Activated CD4-positive, alpha-beta T cell treated with anti-CD3 and anti-CD28 coated beads, Interleukin-2, amount 50 U/mL, for 1 hour (primary cell): ENCODE data around the gene ARID2.

Source experiments
- DNase-seq: peaks from one replicate; pipeline ENCODE4 v3.0.0-alpha.2; 2020

ARID2 gene

GRCh38 chr12:45725631-45726602 lies 3.6 kb upstream of the ARID2 start:
- DNase-seq, result no peak

- DNase-seq, result no peak
Measured at GRCh38 chr12:45726603-45727300, 2.8 kb upstream of the ARID2 start.

GRCh38 chr12:45727301-45727979 lies 2.1 kb upstream of the ARID2 start:
- DNase-seq, result peak; percentile 83

DNA sequence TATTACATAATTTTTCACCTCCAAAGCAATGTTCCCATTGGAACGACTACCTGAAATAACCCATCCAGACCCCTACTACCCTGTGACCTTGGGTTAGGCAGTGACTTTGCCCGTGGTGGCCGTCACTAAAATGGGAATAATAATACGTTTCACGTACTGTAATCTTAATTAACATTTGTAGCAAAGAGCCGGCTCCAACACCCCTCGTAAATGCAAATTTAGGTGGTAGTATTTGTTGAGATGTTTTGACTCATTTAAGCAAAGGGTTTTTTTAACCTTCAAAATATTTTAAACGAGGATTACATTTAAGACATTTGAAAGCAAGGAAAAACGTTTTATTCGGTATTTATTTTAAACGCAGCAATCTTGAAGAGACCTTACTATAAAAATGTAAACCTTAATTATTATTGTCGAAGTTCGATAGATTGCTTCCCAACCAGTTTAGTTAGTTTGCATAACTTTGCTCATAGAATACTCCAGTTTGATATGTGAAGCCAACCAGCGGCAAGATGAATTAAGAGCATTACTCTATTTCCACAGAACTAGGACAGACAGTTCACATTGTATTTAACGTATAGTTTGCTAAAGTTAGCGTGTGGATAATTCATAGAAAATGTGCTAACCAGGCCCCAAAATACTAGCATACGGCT lies 1.4 kb upstream of the ARID2 start:
- DNase-seq, result no peak

DNA sequence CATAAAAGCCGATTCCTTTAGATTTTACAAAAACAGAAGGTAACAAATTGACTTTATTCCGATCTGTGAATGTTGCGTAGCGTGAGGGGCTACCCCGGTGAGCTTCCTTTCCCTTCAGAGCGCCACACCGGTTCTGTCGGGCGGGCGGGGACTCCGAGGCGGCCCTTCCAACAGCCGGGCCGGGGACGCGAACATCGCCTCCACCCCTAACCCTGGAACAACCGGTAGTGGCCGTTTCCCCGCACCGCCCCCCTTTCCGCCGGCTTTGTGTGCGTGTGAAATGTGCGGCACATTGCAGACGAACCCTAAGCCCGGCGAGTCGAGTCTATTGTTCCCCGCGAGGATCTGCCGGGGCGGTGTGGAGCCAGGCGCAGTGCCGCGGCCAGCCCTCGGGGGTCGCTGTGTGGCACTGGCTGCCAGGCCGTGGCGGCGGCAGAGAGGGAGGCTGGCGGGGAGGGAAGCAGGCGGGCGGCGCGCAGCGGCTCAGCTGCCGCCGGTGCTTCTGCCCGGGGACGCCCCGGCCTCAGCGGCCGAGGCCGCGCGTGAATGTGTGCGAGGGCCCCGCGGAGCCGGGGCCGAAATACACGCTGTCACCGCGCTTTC lies 775 bp upstream of the ARID2 start:
- DNase-seq, result peak; percentile 96

DNA sequence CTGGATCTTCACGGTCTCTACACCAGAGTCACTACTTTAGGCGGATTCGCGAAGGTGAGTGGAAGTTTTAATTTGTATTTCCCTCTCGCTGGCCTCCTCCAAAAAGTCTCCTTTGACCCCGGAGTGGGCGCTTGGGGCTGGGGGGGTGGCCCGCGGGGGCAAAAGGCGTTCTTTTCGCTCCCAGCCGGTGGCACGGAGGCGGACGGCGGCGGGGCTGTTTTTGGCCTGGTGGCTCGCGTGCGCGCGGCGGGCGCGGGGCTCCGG lies 510 bp downstream of the ARID2 start:
- no peak for DNase-seq

DNA sequence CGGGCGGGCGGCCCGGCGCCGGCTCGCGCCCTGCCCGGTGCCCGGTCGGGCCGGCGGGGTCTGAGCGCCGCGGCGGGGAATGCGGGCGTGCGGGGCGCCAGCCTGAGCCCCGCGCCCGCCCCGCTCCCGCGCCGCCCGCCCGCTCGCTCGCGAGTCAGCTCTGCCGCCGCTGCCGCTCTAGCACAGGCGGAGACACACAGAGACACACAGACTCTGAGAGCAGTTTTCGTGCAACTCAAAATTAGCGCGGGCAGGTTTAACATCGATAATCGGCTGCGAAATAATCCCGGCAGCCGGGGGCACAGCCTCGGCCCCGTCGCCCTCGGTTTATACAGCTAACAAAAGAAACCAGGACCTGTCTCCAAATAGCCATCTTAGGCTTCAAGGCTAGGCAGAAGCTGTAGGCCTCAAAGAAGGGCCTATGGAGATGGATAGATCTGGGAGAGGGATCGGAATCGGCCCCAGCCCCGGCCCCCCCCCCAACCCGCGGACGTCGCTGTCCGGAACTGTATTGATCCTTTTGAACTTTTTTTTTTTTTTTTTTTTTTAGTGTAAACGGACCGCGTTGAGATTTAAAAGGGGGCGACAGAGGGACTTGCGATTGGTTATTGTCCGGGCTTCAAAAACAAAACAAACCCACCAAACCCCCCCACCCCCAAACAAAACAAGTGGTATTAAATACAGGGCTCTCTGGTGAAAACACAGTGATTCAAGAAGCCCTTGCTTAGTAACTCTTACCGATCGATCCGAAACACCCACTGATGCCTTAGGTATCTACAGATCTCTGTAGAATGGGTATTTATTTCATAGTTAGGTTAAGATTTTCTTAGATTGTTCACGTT lies 1.1 kb downstream of the ARID2 start:
- peak; percentile 58 for DNase-seq

- no peak for DNase-seq
Measured at GRCh38 chr12:45731190-45731775, 1.8 kb downstream of the ARID2 start.

- no peak for DNase-seq
Measured at GRCh38 chr12:45732250-45732649, 2.7 kb downstream of the ARID2 start.

DNA sequence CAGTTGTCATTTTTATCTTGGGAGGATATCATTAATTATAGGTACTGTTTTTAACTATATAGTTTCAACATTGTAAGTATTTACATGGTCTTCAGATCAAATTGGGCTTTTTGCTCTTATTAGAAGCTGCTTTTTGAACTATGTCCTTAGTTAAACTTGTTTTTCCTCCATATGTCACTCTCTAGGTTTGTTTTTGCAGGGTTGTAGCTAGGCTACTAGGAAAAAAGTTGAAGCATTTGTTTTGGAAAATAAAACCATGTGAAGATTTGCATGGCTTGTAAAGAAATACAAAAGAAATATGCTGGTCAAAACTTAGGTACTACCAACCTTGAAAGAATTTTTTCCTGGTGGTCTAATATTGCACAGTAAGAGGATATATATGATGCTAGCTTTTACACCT lies 3.4 kb downstream of the ARID2 start:
- DNase-seq, result no peak

DNA sequence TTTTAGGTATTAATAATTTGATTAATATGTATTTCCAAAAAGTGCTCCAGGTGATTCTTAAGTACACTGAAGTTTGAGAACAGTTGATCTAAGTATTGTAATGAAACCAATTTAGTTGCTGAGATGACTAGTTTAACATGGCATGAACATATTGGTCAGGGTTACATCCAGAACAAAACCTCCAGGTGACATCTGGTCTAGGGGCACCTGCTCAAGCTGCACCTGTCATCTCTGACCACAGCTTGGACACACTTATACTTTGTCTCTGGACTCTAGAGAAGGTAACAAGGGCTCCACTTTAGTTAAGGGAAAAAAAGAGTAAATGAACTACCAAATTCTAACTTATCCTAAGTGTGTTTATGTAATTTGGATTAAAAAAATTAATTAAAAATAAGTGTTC lies 8.1 kb downstream of the ARID2 start:
- DNase-seq, result no peak

DNA sequence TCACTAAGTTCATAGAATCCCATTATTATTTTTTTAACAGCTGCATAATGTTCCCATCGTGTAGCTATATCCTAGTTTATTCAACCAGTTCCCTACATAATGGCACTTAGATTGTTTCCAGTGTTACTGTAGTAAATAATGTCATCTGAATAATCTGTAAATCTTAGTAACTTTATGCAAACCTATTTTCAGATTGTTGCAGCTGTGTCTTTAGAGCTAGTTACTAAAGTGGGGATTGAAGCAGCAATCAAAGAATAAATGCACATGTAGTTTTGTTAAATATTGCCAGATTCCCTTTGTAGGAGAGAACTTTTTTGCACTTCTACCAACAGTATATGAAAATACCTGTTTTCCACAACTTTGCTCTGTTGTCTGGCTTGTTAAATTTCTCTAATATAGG lies 13.1 kb downstream of the ARID2 start:
- no peak for DNase-seq

DNA sequence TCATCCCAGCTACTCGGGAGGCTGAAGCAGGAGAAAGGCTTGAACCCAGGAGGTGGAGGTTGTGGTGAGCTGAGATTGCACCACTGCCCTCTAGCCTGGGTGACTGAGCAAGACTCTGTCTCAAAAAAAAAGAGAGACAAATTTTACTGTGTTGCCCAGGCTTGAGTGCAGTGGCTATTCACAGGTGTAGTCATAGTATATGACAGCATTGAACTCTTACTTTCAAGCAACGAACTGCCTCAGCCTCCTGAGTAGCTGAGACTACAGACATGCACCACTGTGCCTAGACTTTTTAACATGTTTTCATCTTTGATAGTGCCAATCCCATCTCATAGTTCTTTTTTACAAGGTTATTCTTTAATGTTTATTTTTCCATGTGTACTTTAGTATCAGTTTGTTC lies 13.7 kb downstream of the ARID2 start:
- DNase-seq, result no peak

DNA sequence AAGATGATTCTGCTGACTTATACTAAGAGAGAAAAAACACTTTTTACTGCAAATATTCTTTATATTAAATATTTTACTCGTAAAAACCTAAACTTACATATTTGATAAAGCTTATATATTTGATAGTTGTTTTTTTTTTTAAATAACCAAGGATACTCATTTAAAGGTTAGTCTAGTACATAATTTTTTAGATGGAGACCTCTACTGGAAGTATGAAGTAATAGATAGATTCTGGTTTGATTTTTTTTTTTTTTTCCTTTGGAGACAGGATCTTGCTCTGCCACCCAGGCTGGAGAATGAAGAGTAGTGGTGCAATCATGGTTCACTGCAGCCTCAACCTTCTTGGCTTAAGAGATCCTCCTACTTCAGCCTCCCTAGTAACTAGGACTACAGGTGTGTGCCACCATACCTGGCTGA lies 16.4 kb downstream of the ARID2 start:
- DNase-seq, result no peak

DNA sequence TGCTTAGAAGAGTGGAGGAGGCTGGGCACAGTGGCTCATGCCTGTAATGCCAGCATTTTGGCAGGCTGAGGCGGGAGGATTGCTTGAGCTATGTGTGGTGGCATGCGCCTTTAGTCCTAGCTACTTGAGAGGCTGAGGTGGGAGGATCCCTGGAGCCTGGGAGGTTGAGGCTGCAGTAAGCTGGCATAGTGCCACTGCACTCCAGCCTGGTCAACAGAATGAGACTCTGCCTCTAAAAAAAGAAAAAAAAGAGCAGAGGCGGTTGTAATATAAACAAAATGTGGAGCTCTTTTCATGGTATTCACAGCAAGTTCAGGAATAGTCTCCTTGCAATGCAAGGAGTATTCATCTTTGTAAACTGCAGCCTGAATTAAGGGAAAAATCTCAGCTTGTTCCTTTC lies 27.2 kb downstream of the ARID2 start:
- DNase-seq, result no peak

- DNase-seq, result no peak
Measured at GRCh38 chr12:45757172-45757571, 27.7 kb downstream of the ARID2 start.

DNA sequence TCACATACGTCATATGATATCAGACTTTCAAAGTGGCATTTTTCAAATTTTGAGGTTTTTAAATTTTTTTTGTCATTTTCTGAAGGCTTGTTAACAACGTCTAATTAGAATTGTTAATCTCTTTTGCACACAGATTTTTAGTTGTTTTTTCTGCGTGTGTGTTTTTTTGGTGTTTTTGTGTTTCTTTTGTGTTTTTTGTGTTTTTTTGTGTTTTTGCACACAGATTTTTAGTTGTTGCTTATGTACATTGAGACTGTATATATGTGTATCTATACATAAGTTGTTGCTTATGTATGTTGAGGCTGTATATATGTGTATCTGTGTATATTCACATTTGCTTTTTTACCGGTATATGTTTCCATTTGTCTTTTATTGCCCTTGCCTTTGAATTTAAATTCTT lies 30.8 kb downstream of the ARID2 start:
- no peak for DNase-seq

DNA sequence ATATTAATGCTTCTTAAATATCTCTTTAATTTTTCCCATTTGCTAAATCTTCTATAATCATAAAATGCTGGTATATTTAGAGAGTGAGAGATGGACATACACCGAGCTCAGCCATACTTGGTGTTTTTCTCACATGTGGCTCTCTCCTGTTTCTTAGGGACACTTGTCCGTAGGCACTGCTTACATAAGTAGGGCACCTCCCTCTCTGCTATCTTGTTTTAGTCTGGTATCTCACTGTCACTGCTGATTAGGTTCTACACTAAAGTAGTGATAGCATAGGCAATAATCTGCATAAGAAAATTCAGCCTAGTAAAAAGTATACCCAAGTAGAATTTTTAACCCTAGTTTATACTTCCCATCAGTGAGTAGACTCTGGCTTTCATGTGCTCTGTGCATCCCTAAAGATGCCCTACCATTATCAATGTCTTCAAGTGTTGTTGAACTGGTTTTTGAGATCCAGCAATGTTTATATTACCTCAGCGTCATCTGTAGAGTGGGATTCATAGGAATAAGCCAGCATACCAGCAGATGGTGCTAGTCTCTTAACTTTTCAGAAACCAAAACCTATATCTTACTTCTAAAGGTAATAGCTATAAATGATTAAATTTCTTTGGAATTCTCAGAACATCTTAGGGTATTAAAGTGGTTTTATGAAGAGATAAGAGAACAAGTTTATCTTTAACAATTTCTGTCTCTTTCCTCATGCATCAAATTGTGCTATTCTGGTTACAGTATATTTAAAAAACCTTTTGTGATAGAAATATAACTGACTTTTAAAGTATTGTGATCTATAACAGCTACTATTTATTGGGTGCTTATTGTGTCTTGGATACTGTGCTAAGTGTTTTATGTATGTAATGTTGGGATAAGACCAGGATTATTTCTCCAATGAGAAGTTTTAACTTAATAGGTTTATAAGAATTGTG lies 32.9 kb downstream of the ARID2 start:
- no peak for DNase-seq

DNA sequence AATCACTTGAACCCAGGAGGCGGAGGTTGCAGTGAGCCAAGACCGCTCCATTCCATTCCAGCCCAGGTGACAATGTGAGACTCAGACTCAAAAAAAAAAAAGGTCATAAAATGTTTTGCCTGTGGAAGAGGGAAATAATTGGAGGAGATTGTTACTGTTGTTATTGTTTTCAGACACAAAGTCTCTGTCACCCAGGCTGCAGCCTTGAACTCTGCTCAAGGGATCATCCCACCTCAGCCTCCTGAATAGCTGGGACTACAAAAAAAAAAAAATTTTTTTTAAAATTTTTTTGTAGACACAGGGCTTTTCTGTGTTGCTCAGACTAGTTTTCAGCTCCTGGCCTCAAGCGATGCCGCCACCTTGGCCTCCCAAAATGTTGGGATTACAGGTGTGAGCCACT lies 33.9 kb downstream of the ARID2 start:
- DNase-seq, result no peak

GRCh38 chr12:45768194-45768593 lies 38.7 kb downstream of the ARID2 start:
- no peak for DNase-seq
